ENCODE results near the gene DHRS11. TPM values are rescaled to one million over a fixed set of nuclear protein-coding genes. Genes with fewer than 3 reads are reported as not detected.

The DHRS11 gene
- total RNA-seq, 2 donors from 2014 or later, result 147 to 191 TPM

DNA sequence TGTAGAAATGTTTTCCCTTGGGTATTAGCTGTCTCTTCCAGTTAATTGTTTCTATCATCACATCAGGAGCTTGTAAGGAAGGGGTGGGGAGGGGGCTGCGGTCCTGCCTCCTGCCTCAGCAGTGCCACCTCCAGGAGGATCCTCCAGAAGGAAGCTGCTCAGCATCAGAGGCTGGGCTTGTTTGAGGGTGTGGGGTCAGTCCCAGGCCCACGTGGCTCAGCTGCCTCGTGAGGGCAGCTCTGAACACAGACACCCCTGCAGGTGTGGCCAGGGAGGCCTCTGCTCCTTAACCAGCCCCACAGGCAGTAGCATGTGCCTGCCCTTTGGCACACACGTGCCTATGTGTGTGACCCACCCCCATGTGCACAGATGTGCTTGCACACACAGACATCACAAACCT is 56.0 kb downstream of the DHRS11 start:
- TF ChIP-seq, protein P1, sequence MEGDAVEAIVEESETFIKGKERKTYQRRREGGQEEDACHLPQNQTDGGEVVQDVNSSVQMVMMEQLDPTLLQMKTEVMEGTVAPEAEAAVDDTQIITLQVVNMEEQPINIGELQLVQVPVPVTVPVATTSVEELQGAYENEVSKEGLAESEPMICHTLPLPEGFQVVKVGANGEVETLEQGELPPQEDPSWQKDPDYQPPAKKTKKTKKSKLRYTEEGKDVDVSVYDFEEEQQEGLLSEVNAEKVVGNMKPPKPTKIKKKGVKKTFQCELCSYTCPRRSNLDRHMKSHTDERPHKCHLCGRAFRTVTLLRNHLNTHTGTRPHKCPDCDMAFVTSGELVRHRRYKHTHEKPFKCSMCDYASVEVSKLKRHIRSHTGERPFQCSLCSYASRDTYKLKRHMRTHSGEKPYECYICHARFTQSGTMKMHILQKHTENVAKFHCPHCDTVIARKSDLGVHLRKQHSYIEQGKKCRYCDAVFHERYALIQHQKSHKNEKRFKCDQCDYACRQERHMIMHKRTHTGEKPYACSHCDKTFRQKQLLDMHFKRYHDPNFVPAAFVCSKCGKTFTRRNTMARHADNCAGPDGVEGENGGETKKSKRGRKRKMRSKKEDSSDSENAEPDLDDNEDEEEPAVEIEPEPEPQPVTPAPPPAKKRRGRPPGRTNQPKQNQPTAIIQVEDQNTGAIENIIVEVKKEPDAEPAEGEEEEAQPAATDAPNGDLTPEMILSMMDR (IDR thresholded peaks at IDR 0.05), result no peak
- no peak for DNase-seq
- intact Hi-C loops (cut with DNase I), result no loop called here
- Histone ChIP-seq H3K9ac (ENCODE audit: low read depth in 2 of 2, low read length in 2 of 2) (no peak overlapping the region), H3K4me3 (no peak overlapping the region), H3K4me1 (peaks cover 5% of the 10 kb centered on the region), H3K36me3 (no peaks in the 10 kb centered on the region), H3K27ac (no peak overlapping the region), H3K27me3 (no peaks in the 10 kb centered on the region), H3K9me3 (no peaks in the 10 kb centered on the region)

DNA sequence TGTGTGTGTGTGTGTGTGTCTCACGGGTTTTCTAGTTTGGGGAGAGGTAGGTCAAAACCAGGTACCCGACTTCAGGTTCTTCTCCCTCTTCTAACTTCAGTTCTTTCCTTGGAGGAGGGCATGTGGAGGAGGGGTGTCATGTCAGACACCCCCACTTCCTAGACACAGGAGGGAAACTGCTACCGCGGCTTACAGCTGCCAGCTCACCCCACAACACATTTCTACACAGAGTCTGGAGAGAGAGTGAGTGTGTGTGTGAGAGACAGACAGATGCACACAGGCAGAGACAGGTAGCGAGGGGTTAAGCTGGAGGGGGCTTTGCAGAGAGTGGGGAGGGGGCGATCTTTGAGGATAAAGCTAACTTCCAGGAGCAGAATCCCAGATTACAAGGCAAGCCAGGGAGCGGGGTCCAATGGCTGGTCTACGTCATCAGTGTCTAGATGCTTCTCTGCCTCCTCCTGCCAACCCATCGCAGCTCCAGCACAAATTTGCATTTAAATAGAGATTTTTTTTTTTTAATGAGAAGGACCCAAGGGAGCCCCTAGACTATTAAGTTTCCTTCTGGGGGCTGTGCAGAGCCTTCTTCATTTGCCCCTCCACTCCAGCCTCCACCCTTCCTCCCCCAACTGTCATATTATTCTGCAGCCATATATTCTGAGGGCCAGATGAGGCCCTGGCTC is 58.6 kb downstream of the DHRS11 start:
- TF ChIP-seq, protein P1 (IDR thresholded peaks at IDR 0.05), result no peak
- Histone ChIP-seq H3K4me1 (no peaks in the 10 kb centered on the region), H3K27ac (no peak overlapping the region), H3K9ac (ENCODE audit: low read depth in 2 of 2, low read length in 2 of 2) (no peak overlapping the region), H3K36me3 (no peaks in the 10 kb centered on the region), H3K27me3 (no peaks in the 10 kb centered on the region), H3K4me3 (no peak overlapping the region), H3K9me3 (no peaks in the 10 kb centered on the region)
- intact Hi-C loops (cut with DNase I), result no loop called here
- no peak for DNase-seq

Other genes with a start within 250 kb of the DHRS11 start
- gene TBC1D3H, start 203.4 kb upstream of the DHRS11 start, total RNA-seq, result not detected
- 10 to 100 TPM; 29.0 to 31.6 TPM for gene ZNHIT3, start 105.2 kb upstream of the DHRS11 start, total RNA-seq
- gene MYO19, start 57.0 kb upstream of the DHRS11 start, total RNA-seq, result 100 to 1,000 TPM in 1 of 2 donors, 10 to 100 TPM in 1; 48.8 to 149 TPM
- 10 to 100 TPM in 1 of 2 donors, 1 to 10 TPM in 1; 4.8 to 10.2 TPM for gene PIGW, start 56.9 kb upstream of the DHRS11 start, total RNA-seq
- 10 to 100 TPM; 67.6 to 81.0 TPM for gene GGNBP2, start 47.0 kb upstream of the DHRS11 start, total RNA-seq
- 10 to 100 TPM in 1 of 2 donors, 1 to 10 TPM in 1; 6.2 to 26.5 TPM for gene MRM1, start 9.7 kb downstream of the DHRS11 start, total RNA-seq